ENCODE data around the gene GARIN5A.

The GARIN5A gene

GRCh38 chr19:50508843-50509190 lies 32.2 kb upstream of the GARIN5A start:
- no peak for DNase-seq (ENCODE audit: low read depth in 2 of 2)

DNA sequence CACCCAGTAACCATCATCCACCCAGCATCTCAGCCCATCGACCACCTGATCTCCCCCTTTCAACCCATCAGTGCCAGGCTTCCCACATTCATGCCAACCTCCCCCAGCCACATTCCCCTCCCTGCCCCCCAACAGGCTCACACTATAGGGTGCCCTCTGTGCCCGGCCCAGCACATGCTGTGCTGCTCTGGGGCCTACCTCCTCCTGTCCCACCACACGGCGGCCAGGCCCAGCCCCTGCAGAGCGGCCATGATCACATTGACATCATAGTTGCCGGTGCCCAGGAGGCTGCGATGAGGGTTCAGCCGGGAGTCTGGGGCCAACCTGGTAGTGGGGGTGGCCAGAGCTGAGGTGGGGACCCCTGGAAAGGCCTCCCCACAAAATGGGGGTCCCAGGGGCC lies 30.7 kb upstream of the GARIN5A start:
- DNase-seq (ENCODE audit: low read depth in 2 of 2), result no peak

DNA sequence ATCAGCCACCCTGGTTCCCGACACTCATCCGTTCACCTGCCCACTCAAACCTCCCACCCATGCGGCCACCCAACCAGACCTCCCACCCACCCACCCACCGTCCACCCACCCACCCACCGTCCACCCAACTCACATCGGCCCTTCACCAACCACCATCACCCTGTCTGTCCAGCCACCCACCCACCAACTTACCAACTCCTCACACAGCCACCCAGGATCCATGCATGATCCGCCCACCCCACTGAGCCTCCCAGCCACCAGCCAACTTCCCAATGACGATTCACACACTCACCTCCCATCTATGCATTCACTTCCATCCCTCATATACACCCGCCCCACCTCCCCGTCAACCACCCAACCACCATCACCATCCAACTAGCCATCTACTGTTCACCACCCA lies 30.1 kb upstream of the GARIN5A start:
- DNase-seq (ENCODE audit: low read depth in 2 of 2), result no peak

DNA sequence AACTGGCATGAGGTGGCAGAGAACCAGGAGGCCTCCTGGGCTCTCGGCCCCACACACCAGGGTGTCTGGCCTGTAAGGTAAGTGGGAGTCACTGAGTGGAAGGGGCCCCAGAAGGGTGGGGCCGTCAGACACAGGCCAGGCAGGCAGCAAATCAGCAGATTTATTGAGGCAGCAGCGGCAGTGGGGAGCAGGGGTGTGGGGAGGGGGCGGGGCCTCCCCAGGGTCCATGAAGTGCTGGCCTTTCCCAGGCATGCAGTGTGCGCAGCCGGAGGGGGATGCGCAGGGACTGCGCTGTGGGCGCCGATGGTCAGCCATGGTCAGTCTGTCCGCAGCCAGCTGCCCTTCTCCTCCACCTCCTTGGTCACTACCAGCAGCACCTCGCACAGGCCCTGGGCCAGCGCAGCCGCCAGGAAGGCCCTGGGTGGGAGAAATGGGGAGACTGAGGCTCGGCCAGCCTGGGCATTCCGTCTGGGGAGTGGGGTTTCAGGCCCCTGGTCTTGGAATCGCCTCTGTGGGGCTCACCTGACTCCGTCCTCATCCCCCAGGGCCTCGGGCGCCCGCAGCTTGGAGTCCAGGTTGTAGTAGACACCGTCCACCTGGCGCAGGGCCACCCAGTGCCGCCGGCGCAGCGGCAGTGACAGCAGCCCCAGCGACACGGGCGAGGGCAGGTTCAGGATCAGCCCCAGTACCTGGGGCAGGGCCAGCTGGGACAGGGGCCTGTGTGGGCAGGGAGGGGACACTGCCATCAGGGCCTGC lies 29.4 kb upstream of the GARIN5A start:
- no peak for DNase-seq (ENCODE audit: low read depth in 2 of 2)

GRCh38 chr19:50501568-50502475 lies 25.2 kb upstream of the GARIN5A start:
- no peak for DNase-seq (ENCODE audit: low read depth in 2 of 2)

GRCh38 chr19:50501186-50501567 lies 24.5 kb upstream of the GARIN5A start:
- no peak for DNase-seq (ENCODE audit: low read depth in 2 of 2)

DNA sequence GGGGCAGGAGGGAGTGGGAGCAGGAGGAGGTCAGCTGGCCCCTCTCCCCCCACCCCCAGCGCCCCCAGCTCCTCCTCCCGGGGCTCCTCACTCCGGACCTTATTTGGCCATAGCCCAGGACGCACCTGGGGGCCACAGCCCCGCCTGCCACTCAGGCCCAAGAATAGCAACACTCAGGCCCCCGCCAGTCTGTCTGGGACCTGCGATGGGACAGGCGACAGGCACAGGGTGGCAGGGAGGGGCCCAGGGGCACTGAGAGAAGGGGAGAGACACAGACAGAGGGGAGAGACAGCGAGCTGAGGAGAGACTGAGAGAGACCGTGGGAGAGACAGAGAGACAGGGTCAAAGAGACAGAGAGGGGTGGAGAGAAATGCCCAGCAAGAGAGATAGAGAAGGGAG lies 24.1 kb upstream of the GARIN5A start:
- DNase-seq (ENCODE audit: low read depth in 2 of 2), result no peak

- no peak for DNase-seq (ENCODE audit: low read depth in 2 of 2)
Measured at GRCh38 chr19:50500060-50500752, 23.6 kb upstream of the GARIN5A start.

DNA sequence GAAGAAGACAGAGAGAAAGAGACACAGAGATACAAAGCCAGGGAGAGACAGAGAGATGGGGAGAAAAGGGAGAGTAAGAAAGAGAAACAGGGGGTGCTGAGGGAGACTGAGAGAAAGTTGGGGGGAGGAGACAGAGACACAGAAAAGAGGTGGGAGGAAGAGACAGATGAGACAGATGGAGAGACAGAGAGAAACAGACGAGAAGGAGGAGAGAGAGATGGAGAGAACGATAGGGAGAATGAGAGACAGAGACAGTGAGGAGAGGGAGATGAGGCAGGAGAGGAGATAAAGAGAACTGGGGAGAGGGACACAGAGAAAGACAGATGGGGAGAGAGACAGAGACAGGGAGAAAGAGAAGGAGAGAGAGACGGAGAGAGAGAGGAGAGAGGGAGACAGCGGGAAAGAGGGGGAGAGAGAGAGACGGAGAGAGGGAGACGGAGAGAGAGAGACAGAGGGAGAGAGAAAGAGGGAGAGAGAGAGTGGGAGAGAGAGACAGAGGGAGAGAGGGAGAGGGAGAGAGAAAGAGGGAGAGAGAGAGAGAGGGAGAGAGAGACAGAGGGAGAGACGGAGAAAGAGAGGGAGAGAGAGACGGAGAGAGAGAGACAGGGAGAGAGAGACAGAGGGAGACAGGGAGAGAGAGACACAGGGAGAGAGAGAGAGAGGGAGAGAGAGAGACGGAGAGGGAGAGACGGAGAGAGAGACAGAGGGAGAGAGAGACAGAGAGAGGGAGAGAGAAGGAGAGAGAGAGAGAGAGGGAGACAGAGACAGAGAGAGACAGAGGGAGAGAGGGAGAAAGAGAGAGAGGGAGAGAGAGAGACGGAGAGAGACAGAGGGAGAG lies 21.8 kb upstream of the GARIN5A start:
- no peak for DNase-seq (ENCODE audit: low read depth in 2 of 2)

DNA sequence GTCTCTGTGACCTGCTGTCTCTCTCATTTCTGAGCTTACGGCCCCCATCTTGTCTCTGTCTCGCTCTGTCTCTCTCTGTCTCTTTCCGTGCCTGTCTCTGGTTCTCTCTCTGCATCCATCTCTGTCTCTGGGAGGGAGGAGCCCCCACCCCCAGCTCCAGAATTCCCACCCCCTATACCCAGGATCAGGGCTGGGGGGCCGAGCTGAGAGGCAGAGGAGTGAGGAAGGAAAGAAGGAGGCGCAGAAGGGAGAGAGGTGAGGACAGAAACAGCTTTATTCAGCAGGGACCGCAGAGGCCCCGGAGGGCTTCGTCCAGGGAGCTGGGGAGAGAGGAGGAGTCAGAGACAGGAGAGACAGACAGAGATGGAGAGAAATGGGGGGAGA lies 20.4 kb upstream of the GARIN5A start:
- no peak for DNase-seq (ENCODE audit: low read depth in 2 of 2)

- DNase-seq (ENCODE audit: low read depth in 2 of 2), result no peak
Measured at GRCh38 chr19:50496189-50497021, 19.8 kb upstream of the GARIN5A start.

DNA sequence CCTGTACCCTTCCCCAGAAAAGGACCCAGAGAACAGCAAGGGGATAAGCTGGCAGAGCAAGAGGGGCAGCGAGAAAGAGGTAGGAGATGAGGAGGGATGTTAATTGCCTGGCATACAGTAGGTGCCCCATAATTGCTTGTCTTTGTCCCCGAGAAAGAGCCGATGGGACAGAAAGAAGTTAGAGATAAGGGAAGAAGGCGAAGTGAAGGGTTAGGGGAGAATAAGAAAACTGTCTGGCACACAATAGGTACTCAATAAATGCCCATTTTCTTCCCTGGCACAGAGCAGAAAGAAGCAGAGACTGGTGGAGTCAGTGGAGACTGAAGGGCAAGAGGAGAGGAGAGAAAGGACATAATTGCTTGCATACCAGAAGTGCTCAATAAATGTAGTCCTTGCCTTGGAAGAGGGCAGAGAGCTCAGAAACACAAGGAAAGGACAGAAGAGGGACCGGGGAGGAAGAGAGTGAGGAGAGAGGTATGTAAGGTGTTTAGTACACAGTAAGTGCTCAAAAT lies 18.4 kb upstream of the GARIN5A start:
- DNase-seq (ENCODE audit: low read depth in 2 of 2), result no peak

DNA sequence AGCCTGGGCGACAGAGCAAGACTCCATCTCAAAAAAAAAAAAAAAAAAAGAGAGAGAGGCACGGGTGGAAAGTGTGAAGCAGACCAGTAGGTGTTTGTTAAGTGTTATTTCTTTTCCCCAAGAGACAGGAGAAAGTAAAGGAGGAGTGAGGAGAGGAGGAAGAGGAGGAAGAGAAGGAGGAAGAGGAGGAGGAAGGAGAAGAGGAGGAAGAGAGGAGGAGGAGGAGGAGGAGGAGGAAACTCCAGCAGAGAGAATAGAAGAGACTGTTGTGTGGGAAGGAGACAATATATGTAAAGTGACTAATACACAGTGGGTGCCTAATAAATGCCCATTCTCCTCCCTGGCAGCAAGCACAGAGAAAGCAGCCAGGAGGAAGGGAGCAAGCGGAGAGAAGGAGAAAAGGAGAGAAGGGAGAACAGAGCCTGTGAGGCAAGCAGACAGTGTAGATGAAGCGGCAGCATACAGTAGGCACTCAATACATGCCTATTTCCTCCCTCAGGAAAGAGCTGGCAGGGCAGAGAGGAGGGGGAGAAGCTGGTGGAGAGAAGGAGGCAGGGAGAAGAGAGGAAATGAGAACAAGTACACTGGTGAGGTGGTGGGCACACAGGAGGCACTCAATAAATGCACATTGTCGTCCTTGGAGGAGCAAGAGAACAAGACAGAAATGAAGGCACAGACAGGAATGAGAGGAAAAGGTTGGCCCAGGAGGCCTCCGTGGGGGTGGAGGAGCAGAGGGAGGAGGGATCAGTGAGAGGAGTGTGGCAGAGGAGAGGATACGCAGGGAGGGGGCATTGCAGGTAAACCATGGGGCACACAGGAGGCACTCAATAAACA lies 17.8 kb upstream of the GARIN5A start:
- no peak for DNase-seq (ENCODE audit: low read depth in 2 of 2)

DNA sequence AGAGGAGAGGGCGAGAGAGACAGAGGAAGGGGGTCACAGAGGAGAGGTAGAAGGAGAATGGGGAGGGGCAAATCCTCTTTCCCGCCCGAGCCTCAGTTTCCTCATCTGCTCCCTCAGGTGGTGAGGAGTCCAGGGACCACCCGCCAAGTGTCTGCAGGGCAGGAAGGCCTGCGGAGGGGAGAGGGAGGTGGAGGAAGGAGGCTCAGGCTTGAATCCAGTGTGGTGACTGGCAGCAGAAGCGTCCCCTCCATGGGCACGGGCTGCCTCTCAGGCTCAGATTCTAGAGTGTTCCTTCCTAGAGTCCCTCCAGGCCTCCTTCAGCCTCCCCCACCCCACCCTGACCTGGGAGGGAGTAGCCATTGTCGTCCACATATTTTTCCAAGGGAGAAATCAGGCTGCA lies 16.5 kb upstream of the GARIN5A start:
- no peak for DNase-seq (ENCODE audit: low read depth in 2 of 2)

DNA sequence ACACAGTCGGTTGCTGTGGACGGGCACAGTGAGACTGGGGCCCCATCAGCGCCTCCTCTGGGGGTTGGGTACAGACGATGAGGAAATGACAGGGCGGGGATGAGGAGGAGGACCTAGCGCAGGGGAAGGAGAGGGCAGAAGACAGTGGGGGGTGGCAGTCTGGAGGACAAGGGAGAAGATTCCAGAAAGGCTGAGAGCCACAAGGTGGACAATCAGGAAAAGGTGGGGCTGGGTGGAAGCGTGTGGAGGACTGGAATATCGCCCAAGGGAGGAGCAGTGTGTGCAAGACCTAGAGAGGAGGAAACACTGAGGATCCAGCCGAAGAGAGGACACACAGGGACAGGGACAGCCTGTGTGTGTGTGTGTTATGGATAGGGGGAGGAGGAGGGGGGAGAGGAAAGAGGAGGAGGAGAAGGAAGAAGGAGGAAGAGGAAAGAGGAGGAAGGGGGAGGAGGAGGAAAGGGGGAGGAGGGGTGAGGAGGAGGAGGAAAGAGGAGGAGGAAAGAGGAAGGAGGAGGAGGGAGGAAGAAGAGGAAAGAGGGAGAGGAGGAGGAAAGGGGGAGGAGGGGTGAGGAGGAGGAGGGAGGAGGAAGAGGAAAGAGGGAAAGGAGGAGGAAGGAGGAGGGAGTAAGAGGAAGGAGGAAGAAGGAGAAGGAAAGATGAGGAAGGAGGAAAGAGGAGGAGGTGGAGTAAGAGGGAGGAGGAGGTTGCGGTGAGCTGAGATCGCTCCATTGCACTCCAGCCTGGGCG lies 15.8 kb upstream of the GARIN5A start:
- peak in 1 of 2 donors; percentile 15 for DNase-seq (ENCODE audit: low read depth in 2 of 2)

- DNase-seq (ENCODE audit: low read depth in 2 of 2), result no peak
Measured at GRCh38 chr19:50490991-50491472, 14.4 kb upstream of the GARIN5A start.

GRCh38 chr19:50490411-50490811 lies 13.8 kb upstream of the GARIN5A start:
- no peak for DNase-seq (ENCODE audit: low read depth in 2 of 2)

GRCh38 chr19:50489461-50490011 lies 12.9 kb upstream of the GARIN5A start:
- no peak for DNase-seq (ENCODE audit: low read depth in 2 of 2)
